ENCODE measurements around the gene PRR33.

PRR33 gene

DNA sequence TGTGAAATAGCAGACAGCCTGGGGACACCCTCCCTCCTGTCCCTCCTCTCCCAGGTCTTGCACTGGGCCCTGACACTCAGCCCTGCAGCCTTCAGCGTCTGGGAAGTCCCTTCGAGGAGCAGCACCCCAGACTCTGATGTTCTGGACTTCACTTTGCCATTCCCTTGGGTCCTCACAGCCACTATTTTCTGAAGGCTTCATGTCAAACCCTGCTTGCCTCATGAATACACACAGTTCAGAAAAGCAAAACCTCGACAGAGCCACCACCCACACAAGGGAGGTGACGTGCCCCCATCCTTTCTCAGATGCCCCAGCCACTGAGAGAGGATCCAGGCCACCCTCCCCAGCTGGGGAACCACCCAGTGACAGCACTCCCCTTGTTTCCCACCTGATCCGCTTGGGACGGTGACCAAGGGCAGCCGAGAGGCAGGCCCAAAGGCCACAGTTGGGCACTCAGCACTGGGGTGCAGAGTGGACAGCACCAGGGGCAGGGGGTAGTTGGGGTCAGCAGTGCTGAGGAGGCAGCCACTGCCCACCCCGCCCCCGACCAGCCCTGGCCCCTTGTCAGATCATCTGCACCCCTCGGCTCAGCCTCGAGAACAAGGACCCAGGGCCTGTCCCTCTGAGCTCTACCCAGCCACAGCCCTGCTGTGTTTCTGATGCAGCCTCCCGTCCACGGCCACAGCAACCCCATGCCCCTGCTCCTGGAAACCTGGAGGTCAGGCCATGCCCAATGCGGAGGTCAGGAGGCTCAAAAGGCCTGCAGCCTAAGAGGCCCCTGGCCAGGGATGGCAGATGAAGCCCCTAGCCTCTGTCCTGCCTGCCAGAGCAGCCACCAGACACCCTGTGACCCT, 24.7 kb upstream of the PRR33 start:
- no peak for DNase-seq

DNA sequence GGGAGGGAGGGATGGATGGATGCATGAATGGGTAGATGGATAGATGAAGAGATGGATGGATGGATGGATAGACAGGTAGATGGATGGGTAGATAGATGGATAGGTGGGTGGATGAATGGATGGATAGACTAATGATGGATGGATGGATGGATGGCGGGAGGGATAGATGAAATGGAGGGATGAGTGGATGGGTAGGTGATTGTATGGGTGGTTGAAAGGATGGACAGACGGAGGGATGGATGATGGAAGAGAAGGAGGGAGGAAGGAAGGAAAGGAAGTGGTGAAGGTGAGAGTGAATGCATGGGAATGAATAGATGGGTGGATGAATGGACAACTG, 24.1 kb upstream of the PRR33 start:
- no peak for DNase-seq

DNA sequence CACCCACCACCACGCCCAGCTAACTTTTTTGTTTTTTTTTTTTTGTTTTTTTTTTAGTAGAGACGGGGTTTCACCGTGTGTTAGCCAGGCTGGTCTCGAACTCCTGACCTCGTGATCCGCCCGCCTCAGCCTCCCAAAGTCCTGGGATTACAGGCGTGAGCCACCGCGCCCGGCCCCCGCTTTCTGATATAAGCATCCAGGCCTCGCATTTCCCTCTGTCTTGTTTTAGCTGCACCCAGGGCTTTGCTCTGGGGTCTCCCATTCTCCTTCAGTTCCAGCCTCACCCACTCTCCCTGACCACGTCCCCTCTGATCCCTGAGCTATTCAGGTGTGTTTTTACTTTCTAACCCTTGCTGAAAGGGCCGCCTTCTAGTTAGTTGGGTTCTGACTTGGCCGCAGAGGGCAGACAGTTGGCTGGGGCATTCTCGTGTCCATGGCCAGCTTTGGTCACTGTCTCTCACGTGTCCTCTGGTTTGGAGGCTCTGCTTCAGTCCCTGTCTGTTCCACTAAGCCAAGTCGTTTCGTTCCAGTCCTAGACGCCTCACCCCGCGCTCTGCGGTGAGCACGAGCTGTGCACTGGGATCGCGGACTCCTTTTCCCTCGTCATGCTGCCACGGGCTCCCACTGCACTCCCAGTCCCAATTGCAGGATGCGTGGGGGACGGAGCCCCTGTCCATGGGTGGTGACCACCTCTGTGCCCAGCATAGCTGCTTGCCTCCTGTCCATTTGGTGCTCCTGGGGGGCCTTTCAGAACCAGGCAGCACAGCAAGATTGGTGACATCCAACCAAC, 21.8 kb upstream of the PRR33 start:
- no peak for DNase-seq

DNA sequence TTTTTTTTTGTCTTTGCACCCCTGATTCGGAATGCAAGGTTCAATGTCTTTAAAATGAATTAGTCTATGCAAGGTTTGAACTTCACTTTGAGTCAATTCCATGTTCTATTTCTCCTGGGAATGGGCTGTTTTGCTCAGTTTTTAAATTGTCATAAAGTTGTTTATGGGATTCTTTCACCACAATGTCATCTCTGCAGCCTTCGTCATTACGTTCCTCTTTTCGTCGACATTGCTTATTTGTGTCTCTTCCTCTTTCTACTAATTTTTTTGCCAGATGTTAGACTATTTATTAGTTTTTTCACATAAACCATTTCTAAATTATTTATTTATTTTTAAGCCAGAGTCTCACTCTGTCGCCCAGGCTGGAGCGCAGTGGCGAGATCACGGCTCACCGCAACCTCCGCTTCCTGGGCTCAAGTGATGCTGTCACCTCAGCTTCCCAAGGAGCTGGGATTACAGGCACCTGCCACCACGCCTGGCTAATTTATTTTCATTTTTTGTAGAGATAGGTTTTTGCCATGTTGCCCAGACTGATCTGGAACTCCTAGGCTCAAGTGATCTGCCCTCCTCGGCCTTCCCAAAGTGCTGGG, 20.7 kb upstream of the PRR33 start:
- DNase-seq: no peak

DNA sequence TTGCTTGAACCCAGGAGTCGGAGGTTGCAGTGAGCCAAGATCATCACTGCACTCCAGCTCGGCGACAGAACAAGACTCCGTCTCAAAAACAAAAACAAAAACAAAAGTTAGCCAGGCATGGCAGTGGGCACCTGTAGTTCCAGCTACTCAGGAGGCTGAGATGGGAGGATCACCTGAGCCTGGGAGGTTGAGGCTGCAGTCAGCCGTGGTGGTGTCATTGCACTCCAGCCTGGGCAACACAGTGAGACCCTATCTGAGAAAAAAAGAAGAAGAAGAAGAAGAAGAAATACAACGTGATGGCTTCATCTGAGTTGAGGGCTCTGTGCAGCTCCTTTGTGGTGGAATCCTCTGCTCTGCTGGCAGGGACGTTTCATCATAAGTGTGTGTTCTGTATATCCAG, 17.8 kb upstream of the PRR33 start:
- DNase-seq: no peak

DNA sequence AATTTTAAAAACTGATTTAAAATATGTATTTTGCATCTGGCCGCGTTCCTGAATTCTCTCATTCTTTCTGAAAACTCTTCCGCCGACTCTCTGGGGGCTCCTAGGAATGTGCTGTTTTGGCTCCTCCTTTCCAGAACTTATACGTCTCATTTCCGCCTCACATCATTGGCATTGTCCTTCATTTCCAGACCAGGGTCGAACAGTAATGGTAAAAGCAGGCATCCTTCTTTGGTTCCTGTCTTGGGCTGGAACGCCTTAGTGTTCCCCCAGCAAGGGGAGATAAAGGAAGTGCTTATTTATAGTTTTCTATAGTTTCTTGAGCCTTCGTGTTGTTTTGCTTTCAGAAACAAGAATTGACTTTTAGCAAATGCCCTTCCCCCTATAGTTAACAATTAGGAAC, 16.9 kb upstream of the PRR33 start:
- DNase-seq: no peak

DNA sequence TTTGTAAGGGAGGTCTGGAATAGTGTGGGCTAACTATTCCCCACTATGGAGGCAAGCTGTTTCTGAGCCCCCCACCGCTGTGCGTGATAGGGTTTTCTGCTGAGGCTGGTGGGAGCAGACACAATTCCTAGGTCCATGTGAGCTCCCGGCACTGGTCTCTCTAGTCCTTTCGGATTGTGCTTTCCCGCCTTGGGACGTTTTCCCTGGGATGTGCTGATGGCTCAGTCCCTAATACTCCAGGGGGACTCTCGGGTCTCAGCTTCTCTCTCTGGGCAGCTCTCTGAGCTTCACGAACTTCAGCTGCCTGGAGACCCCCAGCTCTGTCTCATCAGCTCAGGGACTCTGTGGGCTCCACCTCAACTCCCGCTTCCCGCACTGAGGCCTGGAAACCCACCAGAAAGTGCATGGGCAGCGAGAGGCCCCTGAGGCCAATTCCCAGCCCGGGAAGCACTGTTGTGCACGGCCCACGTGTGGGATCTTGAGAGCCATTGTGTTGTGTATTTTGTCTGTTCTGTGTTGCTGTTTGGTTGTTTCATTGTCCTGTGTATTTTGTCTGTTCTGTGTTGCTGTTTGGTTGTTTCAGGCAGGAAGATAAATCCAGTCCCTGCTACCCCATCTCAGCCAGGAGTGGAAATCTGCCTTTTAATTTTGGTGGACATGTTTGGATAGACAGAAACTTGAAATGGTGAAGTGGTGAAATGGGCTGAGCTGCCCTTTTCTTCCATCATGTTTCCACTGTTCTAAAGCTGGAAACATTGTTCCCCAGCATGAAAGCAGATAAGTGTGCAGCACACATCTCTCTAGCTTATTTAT, 15.1 kb upstream of the PRR33 start:
- no peak for DNase-seq

DNA sequence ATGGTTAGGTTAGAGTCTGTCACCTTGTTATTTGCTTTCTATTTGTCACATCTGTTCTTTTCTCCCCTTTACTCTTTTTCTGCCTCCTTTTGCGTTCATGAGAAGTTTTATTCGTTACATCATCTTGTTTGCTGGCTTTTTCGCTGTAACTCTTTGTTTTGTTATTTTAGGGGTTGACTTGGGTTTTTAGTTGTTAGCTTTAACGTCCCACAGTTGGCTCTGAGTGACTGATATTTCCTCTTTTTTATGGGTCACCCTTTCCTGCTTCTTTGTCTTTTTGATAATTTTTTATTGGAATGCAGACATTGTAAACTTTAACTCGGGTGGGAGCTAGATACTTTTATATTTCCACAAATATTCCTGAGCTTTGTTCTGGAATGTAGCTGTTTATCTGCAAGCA, 14.5 kb upstream of the PRR33 start:
- DNase-seq: no peak

DNA sequence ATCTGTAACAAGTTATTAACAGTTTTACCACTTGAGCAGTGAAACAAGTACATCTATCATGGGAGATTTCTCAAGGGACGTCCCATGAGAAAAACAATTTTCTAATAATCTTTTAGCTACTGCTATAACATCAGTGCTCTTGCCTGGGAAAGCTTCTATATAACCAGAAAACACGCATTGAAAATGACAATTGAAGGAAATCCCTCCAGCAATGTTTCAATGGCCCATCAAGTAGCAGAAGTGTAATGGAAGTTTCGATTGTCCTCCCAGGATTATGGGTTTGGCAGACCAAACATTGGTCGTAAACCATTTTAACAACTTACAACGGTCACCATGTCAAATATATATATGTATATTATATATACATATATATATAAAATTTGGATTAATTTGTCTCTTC, 8.0 kb upstream of the PRR33 start:
- no peak for DNase-seq

DNA sequence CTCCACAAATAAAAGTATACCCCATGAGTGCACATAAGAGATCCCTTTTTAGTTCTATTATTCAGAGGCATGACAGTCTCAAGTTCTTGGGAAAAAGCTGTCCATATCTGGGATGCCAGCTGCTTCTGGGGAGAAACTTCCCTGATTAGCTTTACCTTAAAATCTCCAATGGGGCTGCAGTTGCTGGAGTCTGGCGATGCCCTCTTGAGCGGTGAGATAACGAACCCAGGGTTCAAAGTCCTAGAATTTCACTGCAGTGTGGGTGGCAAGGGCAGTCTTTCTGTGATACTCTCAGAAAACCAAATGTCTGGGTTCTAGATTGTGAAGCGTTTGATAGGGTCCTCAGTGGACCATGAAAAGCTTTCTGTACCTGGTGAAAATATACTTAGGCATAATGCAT, 7.4 kb upstream of the PRR33 start:
- no peak for DNase-seq

DNA sequence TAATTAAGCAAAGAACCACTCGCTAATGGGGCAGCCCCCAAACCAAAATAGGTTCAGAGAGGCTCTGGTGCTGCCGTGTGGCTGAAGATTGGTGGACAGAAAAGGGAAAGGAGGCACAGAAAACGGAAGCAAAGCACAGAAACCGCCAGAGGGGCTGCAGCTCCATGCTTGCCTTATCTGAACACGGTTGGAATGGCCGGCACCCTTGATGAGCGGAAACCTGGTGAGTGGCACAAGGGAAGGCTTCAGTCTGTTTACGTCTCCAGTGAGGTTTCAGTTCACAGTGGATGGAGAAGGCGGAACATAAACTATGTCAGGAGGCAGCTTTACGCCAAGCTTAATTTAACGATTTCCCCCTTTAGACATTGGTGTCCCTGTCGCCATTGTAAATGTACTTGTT, 5.2 kb upstream of the PRR33 start:
- DNase-seq: no peak

DNA sequence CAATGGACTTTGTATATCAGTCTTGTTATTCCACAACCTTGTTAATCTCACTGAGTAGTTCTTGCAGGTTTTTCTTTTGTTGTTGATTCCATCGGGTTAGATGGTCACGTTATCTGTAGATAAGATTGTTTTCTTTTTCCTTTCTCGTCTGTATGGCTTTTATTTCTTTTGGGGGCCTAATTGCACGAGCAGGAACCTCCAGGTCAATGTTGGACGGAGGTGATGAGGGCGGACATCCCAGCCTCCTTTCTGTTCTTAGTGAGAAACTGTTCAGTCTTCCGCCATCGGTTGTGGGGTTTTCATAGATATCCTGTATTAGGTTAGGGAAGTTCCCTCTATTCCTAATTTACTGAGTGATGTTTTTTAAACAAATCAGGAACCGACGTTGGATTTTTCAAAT, 4.8 kb upstream of the PRR33 start:
- no peak for DNase-seq

DNA sequence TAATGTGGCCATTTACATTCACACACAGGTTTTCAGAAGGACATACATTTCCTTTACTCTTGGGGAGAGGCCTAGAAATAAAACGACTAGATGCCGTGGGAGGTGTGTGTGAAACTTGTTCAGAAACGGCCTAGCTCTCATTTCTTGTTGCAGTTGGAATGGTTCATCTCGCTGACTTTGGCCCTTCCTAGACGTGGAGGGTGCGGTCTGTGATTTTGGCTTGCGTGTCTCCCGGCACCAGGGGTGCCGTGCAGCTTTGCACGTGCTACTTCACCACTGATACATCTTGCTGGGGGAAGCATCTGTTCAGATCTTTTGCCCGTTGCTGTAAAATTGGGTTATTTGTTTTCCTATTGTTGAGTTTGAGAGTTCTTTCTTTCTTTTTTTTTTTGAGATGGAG, 3.1 kb upstream of the PRR33 start:
- DNase-seq: no peak

DNA sequence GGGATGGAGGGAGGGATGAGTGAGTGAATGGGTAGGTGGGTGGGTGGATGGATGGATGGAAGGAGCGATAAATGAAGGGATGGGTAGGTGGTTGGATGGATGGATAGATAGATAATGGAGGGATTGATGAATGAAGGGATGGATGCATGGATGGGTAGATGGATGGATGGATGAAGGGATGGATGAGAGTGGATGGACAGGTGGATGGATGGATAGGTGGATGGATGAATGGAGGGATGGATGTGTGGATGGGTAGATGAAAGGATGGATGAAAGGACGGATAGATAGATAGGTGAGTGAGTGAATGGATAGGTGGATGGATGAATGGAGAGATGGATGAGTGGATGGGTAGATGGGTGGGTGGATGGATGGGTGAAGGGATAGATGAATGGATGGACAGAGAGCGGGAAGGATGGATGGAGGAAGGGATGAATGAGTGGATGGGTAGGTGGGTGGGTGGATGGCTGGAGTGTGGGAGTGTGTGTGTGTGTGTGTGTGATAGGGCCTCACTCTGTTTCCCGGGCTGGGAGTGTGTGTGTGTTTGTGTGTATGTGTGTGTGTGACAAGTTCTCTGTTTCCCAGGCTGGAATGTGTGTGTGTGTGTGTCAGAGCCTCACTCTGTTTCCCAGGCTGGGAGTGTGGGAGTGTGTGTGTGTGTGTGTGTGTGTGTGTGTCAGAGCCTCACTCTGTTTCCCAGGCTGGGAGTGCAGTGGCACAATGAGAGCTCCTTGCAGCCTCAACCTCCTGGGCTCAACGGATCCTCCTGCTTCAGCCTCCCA, 2.1 kb upstream of the PRR33 start:
- DNase-seq: no peak

DNA sequence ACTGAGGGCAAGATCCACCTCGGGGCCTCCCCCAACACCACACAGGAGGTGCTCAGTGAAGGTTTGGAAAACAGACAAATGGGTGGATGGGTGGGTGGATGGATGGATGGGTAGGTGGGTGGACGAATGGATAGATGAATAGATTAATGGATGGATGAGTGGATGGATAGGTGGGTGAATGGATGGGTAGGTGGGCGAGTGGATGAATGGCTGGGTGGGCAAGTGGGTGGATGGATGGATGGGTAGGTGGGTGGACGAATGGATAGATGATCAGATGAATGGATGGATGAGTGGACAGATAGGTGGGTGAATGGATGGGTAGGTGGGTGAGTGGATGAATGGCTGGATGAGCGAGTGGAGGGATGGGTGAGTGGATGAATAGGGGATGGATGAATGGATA, 863 bp upstream of the PRR33 start:
- no peak for DNase-seq

DNA sequence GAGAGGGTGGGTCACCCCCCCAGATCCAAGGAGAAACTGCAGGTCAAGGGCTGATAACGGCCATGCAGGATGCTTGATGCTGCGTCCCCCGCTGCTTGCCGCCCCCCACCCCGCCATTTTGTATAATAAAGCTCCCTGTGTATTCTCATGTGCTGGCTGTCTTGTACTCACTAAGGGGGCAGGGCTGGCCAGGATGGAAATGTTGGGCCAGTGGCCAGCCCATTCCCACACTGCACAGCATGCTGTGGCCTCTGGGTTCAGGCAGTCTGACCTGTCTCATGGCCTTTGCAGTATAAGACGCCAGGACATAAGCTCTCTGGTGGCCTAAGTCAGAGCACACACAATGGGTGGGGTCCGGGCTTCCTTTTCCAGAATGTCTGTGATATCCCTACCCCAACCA, 421 bp upstream of the PRR33 start:
- DNase-seq: no peak

DNA sequence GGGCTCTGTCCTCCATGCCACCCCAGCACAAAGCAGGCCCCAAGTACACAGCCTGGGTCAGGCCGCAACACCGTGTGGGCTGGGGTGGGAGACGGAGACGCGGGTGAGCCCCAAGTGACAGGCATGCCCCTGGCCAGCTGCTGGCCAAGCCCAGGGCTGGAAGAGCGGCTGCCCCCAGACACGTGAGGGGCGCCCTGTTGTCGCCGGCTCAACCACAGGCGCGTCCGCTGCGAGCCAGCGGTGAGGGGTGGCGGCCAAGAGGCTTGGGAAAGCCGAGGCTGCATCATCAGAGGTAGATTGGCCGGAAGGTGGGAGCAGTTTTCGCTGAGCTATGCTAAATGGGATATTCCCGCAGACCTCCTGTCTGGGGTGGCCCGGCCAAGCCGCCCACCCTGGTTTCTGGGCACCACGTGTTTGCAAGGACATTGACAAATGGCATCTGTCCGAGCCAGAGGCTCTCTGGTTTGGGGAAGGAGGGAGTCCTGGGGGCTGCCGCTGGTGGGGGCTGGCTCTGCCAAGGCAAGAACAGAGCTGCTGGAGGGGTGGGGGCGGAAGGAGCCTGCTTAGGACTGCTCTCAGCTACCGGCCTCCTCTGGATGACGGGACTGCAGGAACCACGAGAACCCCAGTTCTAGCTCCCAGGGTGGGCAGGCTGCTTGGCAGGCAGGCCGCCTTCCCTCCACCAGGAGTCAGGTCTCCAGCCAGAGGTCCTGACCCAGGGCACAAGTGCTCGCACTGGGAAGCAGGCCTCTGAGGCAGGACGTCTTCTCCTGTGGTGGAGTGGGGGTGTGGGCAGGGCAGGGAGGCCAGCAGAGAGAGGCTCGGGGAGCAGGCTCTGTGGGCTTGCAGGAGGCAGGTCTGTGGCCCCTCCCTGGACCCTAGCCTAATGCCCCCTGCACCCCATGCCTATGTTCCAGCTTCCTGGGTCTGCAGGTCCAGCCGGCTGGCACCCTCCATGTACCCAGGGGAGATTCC, 552 bp downstream of the PRR33 start:
- DNase-seq: no peak

DNA sequence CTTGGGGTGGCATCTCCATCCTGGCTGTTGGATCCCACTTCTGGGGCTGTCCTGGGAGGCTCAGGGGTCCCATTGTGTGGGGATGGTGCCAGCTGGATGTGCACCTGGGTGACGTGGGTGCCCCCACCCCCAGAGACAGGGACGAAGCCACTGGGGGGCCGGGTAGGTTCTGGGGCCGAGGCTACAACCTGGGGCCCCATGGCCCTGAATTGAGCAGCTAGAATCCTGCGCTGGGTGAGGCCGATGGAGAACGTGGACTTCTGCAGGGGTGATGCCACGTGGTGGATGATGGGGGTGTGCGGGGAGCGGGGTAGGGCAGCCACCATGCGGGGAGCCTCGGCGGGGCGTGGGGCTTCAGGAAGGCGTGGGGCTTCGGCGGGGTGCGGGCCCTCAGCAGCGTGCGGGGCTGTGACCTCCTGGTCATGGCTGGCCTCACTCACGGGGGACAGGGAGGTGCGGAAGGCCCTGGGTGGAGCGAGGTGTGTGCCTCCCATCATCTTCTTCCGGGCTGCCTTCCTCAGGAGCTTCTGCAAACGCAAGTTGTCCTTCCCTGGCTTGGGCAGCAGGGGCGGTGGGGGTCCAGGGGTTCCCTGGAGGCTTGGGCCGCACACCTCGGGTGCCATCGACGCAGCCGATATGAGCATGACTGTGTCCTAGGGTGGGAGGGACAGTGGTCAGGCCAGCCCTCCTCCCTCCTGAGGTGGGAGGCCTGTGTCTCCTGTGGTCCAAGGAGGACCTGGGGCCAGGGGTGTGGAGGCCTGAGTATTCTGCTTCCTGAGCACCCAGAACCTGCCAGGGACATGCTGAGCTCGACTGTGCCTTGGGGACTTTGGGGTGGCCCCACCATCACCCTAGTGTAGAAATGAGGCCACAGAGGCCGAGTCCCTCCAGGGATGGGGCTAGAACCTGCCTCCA, 1.5 kb downstream of the PRR33 start:
- DNase-seq: no peak

DNA sequence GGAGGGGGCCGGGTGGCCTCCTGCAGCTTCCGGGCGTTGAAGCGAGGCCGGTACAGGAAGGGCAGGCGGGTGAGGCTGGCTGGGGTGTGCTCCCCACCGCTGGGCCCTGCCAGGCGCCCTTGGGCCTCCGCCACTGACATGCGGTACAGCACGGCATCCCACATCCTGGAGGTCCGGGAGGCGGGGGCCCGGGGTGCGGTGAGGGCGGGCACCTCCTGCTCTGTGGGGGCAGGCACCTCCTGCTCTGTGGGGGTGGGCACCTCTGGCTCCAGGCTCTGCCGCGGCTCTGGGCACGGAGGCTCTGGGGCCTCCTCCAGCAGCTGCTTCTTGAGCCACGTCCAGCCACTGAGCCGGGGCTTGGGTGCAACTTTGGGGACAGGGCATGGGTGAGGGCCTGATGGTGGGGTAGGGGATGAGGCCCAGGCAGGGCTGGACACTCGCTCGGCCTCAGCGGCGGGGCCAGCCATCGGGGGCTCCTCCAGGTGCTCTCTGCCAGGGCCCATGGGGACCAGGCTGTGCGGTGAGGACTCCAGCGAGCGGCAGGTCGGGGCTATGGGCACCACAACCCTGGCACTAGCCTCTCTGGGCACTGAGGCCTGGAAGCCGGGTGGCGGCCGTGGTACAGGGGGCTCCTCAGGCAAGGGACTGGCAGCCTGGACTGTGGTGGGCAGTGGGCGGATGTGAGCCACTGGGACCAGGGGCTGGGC, 2.3 kb downstream of the PRR33 start:
- DNase-seq: no peak
